Measurements from ENCODE around the gene ETFBKMT. TPM values are rescaled to one million over a fixed set of nuclear protein-coding genes. Genes with fewer than 3 reads are reported as not detected.

ETFBKMT gene, protein sequence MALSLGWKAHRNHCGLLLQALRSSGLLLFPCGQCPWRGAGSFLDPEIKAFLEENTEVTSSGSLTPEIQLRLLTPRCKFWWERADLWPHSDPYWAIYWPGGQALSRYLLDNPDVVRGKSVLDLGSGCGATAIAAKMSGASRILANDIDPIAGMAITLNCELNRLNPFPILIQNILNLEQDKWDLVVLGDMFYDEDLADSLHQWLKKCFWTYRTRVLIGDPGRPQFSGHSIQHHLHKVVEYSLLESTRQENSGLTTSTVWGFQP
- total RNA-seq (2021): 2.0 to 2.2 TPM (median 2.1 TPM) in 3 replicates
- Bru-seq, nascent RNA: percentile 34 among the genes with signal in this experiment
- long read RNA-seq, experiment 1, partial matches to known transcripts: 0 of 4 reads
- long read RNA-seq, experiment 1, other reads (novel, unspliced or antisense): 0 of 4 reads
- long read RNA-seq, experiment 2, partial matches to known transcripts: 1 of 4 reads
- long read RNA-seq, experiment 2, other reads (novel, unspliced or antisense): 1 of 4 reads
- long read RNA-seq, experiment 3, partial matches to known transcripts: 0 of 3 reads
- long read RNA-seq, experiment 3, other reads (novel, unspliced or antisense): 0 of 3 reads

DNA sequence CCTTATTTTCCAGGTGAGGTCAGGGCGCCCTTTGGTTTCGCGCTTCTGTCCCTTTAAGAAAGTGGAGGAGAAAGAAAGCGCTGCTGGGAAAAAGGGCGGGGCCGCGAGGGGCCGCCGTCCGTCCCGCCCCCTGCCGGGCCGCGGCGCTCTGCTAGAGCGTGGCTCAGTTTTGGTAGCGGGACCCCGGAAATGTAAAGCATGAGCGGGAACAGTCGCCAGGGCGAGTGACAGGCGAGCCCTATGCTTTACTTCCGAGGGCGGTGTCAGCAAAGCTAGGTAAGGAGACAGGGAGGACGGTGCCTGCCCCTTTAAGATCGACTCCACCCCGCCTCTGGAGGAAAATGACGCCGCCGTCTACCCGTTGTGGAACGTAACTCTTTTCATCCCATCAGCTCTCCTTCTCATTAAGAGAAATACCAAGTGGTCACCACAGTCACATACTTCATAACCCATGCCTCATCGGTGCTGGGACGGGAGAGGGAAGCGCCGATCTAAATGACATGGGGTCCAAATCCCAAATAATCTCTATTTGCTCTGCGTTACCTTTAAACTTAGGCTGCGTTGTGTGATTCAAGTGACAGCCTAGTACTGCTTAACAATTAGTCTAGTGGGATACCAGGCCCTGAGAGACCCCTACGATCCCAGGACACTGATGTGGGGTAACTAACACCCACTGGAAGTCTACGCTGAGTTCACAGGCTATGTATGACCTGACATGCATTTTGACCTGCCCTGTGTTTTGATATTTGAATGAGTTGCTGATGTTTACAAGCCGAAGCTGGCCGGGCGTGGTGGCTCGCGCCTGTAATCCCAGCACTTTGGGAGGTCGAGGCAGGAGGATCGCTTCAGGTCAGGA, at the start of gene ETFBKMT:
ETFBKMT (plus strand) TSS at position 602 of the 856 bp plus-strand sequence. CDS start 2,266 bp downstream, outside the sequence.
- Mint-ChIP-seq H3K4me1 (peaks cover 8% of the 10 kb centered on the region; the same call in 1 of the 2 replicates), H3K27ac (peak within 1 kb of the TSS; percentile 98), H3K36me3 (peaks cover 5% of the 10 kb centered on the region), H3K4me3 (peak within 1 kb of the TSS; percentile 96), H3K27me3 (ENCODE audit: low read depth) (no peaks in the 10 kb centered on the region), H3K9me3 (peaks cover 10% of the 10 kb centered on the region)
- POLR2A ChIA-PET: no interaction called here
- peak; percentile 84 for DNase-seq (ENCODE audit: low spot score)
- TF ChIP-seq, protein P1, sequence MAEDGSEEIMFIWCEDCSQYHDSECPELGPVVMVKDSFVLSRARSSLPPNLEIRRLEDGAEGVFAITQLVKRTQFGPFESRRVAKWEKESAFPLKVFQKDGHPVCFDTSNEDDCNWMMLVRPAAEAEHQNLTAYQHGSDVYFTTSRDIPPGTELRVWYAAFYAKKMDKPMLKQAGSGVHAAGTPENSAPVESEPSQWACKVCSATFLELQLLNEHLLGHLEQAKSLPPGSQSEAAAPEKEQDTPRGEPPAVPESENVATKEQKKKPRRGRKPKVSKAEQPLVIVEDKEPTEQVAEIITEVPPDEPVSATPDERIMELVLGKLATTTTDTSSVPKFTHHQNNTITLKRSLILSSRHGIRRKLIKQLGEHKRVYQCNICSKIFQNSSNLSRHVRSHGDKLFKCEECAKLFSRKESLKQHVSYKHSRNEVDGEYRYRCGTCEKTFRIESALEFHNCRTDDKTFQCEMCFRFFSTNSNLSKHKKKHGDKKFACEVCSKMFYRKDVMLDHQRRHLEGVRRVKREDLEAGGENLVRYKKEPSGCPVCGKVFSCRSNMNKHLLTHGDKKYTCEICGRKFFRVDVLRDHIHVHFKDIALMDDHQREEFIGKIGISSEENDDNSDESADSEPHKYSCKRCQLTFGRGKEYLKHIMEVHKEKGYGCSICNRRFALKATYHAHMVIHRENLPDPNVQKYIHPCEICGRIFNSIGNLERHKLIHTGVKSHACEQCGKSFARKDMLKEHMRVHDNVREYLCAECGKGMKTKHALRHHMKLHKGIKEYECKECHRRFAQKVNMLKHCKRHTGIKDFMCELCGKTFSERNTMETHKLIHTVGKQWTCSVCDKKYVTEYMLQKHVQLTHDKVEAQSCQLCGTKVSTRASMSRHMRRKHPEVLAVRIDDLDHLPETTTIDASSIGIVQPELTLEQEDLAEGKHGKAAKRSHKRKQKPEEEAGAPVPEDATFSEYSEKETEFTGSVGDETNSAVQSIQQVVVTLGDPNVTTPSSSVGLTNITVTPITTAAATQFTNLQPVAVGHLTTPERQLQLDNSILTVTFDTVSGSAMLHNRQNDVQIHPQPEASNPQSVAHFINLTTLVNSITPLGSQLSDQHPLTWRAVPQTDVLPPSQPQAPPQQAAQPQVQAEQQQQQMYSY (CRISPR knock-in tag; IDR thresholded peaks at IDR 0.05): no peak
- TF ChIP-seq SP1 (CRISPR knock-in tag; conservative IDR thresholded peaks at IDR 0.05) (peak; percentile 93), MYBL2 (CRISPR knock-in tag; IDR thresholded peaks at IDR 0.05) (no peak), FOXK1 (CRISPR knock-in tag; IDR thresholded peaks at IDR 0.05) (peak; percentile 24; the same call in 1 of the 2 replicates), CREM (CRISPR knock-in tag; IDR thresholded peaks at IDR 0.05) (0 out of 2 replicates have a peak, but pooled peaks have one; percentile 20), GABPB1 (CRISPR knock-in tag; IDR thresholded peaks at IDR 0.05) (peak; percentile 24; the same call in 1 of the 2 replicates), ZNF423 (CRISPR knock-in tag; IDR thresholded peaks at IDR 0.05) (peak; percentile 21; the same call in 1 of the 2 replicates), ZNF317 (CRISPR knock-in tag; IDR thresholded peaks at IDR 0.05; ENCODE audit: borderline replicate concordance, low read depth) (0 out of 2 replicates have a peak, but pooled peaks have one; percentile 23), ETV6 (CRISPR knock-in tag; IDR thresholded peaks at IDR 0.05) (peak; percentile 81)
- TF ChIP-seq, protein P2, sequence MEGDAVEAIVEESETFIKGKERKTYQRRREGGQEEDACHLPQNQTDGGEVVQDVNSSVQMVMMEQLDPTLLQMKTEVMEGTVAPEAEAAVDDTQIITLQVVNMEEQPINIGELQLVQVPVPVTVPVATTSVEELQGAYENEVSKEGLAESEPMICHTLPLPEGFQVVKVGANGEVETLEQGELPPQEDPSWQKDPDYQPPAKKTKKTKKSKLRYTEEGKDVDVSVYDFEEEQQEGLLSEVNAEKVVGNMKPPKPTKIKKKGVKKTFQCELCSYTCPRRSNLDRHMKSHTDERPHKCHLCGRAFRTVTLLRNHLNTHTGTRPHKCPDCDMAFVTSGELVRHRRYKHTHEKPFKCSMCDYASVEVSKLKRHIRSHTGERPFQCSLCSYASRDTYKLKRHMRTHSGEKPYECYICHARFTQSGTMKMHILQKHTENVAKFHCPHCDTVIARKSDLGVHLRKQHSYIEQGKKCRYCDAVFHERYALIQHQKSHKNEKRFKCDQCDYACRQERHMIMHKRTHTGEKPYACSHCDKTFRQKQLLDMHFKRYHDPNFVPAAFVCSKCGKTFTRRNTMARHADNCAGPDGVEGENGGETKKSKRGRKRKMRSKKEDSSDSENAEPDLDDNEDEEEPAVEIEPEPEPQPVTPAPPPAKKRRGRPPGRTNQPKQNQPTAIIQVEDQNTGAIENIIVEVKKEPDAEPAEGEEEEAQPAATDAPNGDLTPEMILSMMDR (IDR thresholded peaks at IDR 0.05): no peak
- TF ChIP-seq, protein P3, sequence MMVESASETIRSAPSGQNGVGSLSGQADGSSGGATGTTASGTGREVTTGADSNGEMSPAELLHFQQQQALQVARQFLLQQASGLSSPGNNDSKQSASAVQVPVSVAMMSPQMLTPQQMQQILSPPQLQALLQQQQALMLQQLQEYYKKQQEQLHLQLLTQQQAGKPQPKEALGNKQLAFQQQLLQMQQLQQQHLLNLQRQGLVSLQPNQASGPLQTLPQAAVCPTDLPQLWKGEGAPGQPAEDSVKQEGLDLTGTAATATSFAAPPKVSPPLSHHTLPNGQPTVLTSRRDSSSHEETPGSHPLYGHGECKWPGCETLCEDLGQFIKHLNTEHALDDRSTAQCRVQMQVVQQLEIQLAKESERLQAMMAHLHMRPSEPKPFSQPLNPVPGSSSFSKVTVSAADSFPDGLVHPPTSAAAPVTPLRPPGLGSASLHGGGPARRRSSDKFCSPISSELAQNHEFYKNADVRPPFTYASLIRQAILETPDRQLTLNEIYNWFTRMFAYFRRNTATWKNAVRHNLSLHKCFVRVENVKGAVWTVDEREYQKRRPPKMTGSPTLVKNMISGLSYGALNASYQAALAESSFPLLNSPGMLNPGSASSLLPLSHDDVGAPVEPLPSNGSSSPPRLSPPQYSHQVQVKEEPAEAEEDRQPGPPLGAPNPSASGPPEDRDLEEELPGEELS (CRISPR knock-in tag; IDR thresholded peaks at IDR 0.05): peak; percentile 34; the same call in 1 of the 2 replicates
- TF ChIP-seq, protein P4, sequence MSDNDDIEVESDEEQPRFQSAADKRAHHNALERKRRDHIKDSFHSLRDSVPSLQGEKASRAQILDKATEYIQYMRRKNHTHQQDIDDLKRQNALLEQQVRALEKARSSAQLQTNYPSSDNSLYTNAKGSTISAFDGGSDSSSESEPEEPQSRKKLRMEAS (CRISPR knock-in tag; IDR thresholded peaks at IDR 0.05): peak; percentile 47; the same call in 1 of the 2 replicates
- CTCF ChIA-PET: interaction anchor here (0.5 to 1.5 kb wide), 6 partner anchors 23 to 1041 kb away, joined by 3 to 4 read pairs (median 4); no protein-coding TSS in a partner anchor
- ATAC-seq: peak; percentile 98

DNA sequence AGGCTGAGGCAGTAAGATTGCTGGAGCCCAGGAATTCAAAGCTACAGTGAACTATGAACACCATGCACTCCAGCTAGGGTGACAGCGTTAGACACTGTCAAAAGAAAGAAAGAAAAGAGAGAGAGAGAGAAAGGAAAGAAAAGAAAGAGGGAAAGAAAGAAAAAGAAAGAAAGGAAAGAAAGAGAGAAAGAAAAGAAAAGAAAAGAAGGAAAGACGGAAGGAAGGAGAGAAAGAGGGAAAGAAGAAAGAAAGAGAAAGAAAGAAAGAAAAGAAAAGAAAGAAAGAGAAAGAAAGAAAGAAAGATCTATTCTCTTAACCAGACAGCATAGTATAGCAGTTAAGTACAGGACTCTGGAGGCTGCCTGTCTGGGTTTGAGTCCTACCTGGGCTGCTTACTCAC, 46.7 kb upstream of the ETFBKMT start:
- Mint-ChIP-seq H3K36me3 (peaks cover 9% of the 10 kb centered on the region), H3K9me3 (peaks cover 13% of the 10 kb centered on the region), H3K27me3 (ENCODE audit: low read depth) (peaks cover 7% of the 10 kb centered on the region), H3K4me1 (no peaks in the 10 kb centered on the region), H3K27ac (no peak overlapping the region), H3K4me3 (no peak overlapping the region)
- DNase-seq (ENCODE audit: low spot score) (no peak), ATAC-seq (no peak)
- no peak for TF ChIP-seq ZNF121 (CRISPR knock-in tag; IDR thresholded peaks at IDR 0.05)
- no peak for TF ChIP-seq MXD4 (CRISPR knock-in tag; IDR thresholded peaks at IDR 0.05; ENCODE audit: borderline replicate concordance)
- TF ChIP-seq ZNF263 (CRISPR knock-in tag; IDR thresholded peaks at IDR 0.05; ENCODE audit: low read depth): no peak
- ChIA-PET POLR2A (no interaction called here), CTCF (no interaction called here)

Data from WTC11 (cell line).